HG03439 (cell line): ENCODE data around the gene HIGD1A.
A peak's percentile ranks its signal among the peaks of the same experiment; 100 is the strongest.
"Not testable (repeated sequence)": the region's sequence is repeated elsewhere in the genome, so short reads cannot be mapped to it uniquely, and the experiment has no call there.

Experiments
- ATAC-seq: cut with Tn5 transposase; IDR thresholded peaks from one replicate; pipeline ENCODE4 v1.9.1; 2021; ENCODE audit warnings: mild to moderate bottlenecking, moderate library complexity; ENCODE audit not compliant: unreplicated experiment

The HIGD1A gene

DNA sequence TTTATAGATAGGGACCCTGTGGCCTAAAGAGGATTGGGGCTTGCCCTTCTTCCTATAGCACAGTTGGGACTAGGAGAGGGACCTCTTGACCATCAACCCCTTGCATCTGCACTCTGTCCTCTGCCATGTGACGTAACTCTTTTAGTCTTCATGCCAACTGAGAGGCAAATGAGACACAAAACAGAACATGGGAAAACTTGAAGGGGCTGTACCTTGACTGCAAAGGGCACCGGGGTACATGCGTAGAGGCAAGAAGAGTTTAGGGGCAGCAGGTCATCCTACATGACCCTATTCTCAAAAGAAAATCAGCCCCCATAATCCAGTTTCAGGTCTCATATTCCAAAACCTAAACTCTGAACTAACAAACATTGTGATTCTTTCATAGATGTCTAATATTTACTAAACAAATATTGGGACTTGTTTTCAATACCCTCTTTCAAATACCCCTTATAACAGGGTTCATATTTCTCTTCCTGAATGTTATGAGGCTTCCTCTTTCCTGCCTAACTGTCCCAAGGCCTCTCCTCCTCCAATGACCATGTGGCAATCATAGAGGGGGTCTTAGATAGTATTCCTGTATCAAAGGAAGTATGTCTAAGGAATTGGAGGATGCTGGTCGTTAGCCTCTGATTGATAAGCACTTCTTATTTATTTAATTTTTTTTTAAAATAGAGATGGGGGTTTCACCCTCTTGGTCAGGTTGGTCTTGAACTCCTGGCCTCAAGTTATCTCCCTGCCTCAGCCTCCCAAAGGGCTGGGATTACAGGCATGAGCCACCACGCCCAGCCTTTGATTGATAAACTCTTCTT lies 25.5 kb upstream of the HIGD1A start:
- ATAC-seq, result no peak

GRCh38 chr3:42829083-42829627 lies 24.9 kb upstream of the HIGD1A start:
- no peak for ATAC-seq

DNA sequence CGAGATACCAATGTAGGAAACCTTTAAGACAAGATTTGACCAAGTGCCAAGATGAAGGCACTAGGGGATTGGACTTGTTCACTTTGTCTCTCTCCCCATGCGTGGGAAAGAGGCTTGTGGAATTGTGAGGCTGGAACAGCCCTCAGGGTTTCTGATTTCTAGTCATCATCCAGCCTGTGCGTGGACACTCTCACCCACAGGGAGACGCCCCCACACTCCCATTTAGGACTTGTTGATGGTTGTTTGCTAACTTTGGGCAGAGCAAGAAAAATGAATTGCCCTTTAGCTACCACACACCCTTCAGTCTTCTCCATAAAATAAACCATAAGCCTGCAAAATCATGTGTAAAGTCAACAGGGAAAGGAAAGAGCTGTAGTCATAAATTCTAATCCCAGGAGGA lies 23.4 kb upstream of the HIGD1A start:
- ATAC-seq, result no peak

DNA sequence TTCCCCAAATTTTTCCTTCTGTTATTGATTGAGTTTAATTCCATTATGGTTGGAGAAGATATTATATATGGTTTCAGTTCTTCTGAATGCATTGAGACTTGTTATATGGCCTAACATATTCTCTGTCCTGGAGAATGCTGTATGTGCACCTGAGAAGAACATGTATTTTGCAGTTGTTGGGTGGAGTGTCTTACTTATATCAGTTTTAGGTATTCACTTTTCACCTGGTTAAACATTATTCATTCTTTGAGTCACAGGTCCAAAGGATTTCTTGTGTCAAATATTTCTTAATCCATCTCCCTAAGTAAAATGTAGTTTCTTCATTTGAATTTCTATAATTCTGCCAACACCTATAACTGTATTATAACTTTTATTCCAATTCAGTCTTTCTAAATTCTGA lies 22.7 kb upstream of the HIGD1A start:
- ATAC-seq, result no peak

- no peak for ATAC-seq
These were observed 21.9 kb upstream of the HIGD1A start for GRCh38 chr3:42826141-42826540.

DNA sequence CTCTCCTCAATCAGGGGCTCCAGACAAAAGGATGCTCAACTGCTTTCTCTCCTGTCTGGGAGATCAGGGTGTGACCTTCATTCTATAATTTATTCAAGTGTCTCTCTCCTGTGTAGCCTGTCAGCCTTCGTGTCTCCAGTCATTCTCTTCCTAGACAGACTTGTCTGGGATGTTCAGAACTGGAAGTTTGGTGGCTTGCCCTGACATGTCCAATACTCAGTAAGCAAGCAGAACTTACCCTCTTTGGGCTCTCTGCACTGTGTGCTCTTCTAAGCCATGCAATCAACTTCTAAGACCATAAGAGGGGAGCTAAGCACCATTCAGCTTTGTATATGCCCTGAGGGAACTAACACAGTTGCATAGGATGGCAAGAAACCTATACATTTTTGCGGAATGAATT lies 19.1 kb upstream of the HIGD1A start:
- no peak for ATAC-seq

GRCh38 chr3:42822828-42823227 lies 18.5 kb upstream of the HIGD1A start:
- no peak for ATAC-seq

GRCh38 chr3:42820746-42821051 lies 16.4 kb upstream of the HIGD1A start:
- ATAC-seq, result no peak

DNA sequence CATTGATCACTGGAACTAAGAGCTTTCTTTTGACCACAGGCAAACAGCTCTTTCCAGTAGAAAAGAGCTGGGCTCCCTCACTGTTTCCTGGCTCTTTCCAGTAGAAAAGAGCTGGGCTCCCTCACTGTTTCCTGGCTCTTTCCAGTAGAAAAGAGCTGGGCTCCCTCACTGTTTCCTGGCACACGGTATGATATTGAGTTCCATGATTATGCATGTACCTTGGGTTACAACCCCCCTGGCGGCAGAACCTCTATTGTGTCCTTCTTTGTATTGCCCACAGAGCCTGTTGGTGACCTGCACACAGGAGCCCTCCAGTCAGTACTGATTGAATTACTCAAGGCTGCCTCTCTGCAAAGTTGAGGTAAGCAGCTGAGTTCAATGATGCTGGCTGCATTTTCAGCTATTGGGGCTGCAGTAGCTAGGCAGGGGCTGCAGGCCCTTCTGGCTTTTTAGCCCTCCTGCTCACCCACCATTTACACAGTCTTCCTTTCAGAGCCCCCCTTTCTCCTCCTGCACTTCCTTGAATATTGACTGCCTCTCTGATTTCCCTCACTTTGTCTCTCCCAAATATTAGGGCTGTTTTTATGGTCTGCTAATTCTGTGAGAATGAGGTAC lies 15.2 kb upstream of the HIGD1A start:
- ATAC-seq, result no peak

- ATAC-seq, result no peak
These were observed 11.5 kb upstream of the HIGD1A start for GRCh38 chr3:42815826-42816225.

- ATAC-seq, result no peak
These were observed 10.7 kb upstream of the HIGD1A start for GRCh38 chr3:42814914-42815507.

DNA sequence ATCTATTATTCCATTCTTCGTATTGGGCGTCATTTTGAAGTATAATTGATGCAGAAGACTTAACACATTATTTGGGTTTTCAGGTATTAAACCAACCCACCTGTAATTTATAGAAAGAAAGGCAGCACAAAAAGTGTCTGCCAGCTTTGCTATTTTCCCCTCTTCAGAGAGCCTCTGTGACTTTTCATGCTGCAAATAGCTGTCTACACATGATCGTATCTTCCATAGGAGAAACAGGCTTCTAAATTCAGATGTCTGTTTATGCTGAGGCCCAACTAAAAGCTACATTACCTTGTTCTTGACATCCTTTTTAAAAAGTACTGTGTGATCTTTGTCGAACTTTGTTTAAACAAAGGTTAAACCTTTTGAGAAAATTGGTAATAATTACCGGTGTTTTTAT lies 10.0 kb upstream of the HIGD1A start:
- ATAC-seq, result no peak

DNA sequence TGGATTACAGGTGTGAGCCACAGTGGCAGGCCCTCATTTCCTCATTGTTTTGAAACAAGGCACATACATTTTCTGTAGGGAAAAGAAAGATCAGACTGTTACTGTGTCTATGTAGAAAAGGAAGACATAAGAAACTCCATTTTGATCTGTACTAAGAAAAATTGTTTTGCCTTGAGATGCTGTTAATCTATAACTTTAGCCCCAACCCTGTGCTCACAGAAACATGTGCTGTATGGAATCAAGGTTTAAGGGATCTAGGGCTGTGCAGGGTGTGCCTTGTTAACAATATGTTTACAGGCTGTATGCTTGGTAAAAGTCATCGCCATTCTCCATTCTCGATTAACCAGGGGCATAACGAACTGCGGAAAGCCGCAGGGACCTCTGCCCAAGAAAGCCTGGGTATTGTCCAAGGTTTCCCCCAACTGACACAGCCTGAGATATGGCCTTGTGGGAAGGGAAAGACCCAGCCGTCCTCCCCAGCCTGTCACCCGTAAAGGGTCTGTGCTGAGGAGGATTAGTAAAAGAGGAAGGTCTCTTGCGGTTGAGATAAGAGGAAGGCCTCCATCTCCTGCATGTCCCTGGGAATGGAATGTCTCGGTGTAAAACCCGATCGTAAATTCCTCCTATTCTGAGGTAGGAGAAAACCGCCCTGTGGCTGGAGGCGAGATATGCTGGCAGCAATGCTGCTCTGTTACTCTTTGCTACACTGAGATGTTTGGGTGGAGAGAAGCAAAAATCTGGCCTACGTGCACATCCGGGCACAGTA lies 7.0 kb upstream of the HIGD1A start:
- not testable (repeated sequence) for ATAC-seq

DNA sequence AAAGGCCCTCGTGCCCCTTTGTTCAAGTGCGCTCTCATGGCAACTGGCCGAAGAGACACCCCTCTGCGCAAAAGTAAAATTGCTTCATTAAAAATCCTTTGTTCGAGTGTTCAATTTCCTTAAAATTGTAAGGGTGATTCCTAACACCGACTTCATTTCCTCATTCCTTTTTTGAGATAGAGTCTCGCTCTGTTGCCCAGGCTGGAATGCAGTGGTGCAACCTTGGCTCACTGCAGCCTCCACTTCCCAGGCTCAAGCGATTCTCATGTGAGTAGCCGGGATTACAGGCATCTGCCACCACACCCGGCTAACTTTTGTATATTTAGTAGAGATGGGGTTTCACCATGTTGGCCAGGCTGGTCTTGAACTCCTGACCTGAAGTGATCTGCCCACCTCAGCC lies 6.4 kb upstream of the HIGD1A start:
- ATAC-seq, result not testable (repeated sequence)

GRCh38 chr3:42809202-42809601 lies 4.9 kb upstream of the HIGD1A start, which contains the start of gene ACKR2:
Gene ACKR2 (plus strand): TSS chr3:42809445. CDS start chr3:42864503, 55,058 bp downstream.
- ATAC-seq, result no peak

DNA sequence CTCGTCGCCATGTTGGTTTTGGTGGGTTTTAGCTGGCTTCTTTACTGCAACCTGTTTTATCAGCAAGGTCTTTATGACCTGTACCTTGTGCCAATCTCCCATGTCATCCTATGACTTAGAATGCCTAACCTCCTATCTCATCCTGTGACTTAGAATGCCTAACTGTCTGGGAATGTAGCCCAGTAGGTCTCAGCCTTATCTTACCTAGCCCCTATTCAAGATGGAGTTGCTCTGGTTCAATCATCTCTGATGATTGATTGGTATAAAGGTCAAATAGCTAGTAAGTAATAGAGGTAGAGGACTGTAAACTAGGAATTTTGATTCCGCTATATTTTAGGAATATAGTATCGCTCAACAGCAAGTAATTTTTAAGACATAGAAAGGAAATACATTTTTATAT lies 3.6 kb upstream of the HIGD1A start:
- no peak for ATAC-seq

DNA sequence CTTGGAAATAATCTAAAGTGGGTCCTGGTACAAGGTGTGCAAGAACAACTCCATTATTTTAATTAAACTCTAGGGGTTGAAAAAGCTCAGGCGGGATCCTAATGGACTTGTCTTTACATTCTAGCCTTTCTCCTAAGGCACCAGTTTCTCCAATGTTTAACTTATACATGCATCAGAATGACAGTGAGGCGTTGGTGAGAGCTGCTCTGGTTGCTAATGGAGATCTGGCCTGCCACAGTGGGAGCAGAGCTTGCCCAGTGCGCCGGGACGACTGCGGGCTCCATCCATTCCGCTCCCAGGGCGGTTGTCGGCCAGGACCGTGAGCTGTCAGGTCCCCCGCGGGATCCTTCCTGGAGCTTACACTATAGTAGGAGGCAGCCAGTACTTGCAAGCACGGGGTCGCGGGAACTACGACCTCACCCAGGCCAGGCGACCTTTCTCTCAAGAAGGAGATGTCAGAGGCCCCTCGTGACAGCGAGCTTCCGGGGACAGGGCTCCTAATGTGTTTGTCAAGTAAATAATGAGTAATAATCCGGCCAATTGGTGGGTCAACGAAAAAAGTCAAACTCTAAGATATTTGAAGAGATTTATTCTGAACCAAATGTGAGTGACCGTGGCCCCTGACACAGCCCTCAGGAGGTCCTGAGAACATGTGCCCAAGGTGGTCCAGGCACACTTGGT lies 991 bp upstream of the HIGD1A start:
- ATAC-seq, result no peak

- ATAC-seq, result peak; percentile 20
These were observed 492 bp upstream of the HIGD1A start for GRCh38 chr3:42804831-42805132.

DNA sequence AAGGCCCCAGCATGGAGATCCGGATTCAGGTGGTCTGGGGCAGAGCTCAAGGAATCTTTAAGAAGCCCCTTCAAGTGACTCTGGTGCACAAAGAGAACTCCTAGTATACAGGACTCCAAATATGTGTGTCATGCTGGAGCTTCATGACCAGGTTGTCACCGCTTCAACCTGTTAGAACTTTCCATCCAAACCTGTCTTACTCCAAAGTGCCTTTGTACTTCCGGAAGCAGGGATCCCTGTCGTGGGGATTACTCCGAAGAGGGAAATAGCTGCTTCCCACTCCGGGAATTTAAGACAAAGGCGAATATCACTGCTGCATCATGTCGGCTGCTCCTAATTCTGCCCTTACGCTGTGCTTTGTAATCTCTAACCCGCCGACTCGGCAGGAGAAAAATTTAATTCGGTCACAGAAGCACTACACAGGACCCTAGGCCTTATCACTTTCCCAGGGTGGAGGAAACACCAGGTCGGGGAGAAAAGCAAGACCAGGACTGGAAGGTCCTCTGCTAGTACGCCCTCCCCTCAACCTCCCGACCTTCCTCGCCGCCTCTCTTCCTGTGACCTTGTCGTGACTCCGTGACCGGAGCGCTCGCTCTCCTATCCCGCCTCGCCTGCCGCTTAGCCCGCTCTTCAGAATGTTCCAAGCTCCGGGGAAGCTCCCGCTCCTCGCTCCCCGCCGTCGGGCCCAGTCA lies 730 bp downstream of the HIGD1A start:
- ATAC-seq, result peak; percentile 30

DNA sequence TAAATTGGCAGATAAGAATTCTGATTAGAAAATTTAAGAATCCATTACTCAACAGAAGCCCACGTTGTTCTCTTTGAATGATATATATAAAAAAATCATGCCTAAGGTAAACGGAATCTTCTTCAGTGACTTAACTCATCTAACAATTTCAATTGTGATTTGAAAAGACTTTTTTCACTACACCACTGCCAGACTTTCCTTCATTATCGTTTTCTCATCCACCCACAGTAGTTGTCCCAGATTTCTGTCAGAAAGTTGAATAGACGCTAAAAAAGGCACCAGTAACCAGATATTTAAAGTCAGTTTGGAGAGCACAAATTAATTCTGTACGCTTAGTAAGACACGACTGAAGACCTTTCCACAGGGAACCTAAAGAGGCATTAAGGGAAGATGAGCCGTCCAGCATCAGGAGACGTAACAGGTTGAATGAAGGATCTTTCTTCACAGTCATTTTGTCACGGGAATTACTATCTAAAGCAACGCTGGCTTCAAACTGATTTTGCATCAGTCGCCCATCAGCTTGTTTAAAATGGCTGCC lies 1.3 kb downstream of the HIGD1A start:
- no peak for ATAC-seq
